Mucosa of descending colon (tissue), 3 donors: ENCODE measurements around the gene TMEM158. TPM values are rescaled to one million over a fixed set of nuclear protein-coding genes. Genes with fewer than 3 reads are reported as not detected.

Source experiments
- ATAC-seq: fragments of 200-7000 bp; cut with Tn5 transposase; one replicate; pipeline ENCODE4 v1.9.1; 2020; ENCODE audit warnings: mild to moderate bottlenecking, moderate library complexity
- DNase-seq, 3 donors: peaks; one replicate each; pipeline ENCODE4 v3.0.0-alpha.2; 2020
- H3K36me3 ChIP-seq: fragments of 200-600 bp; one replicate; pipeline ENCODE4 v1.8.0; 2021; ENCODE audit warnings: low read depth, mild to moderate bottlenecking
- H3K4me1 ChIP-seq: fragments of 200-600 bp; one replicate; pipeline ENCODE4 v1.8.0; 2021; ENCODE audit warnings: low read depth, mild to moderate bottlenecking
- H3K4me3 ChIP-seq: fragments of 200-600 bp; one replicate; pipeline ENCODE4 v1.8.0; 2021; ENCODE audit warnings: mild to moderate bottlenecking
- H3K9me3 ChIP-seq: fragments of 200-600 bp; one replicate; pipeline ENCODE4 v1.8.0; 2021; ENCODE audit warnings: mild to moderate bottlenecking
- intact Hi-C, 2 donors: fragments of 100-400 bp; cut with DNase I in 1 of 2; cut with micrococcal nuclease in 1 of 2; formaldehyde crosslinking; loops; one replicate each; pipeline versions ENCODE4 v1.11.0 to v1.11.1; 2022; cut with DNase I, micrococcal nuclease
- total RNA-seq, 3 donors: library from RNA; stranded (reverse); fragmentation: NEBNext Ultra II Directional in 2 of 3; extraction: Animal tissue kit (Norgen Biotek cat#: 25700) in 2 of 3; gene quantifications; one replicate each; pipeline versions ENCODE4 v1.2.1 to v1.2.4, GENCODE V29; 2021 to 2023
- TF ChIP-seq, protein P1 (sequence below): fragments of 200-600 bp; IDR thresholded peaks from one replicate; pipeline ENCODE4 v1.8.0; 2022; ENCODE audit warnings: antibody characterized with exemption, mild to moderate bottlenecking
- donor health status: DM: no; HTN: no; CAD: no; lungs with moderate emphysema.
- donor health status: DM: no; HTN: no; CAD: no.
- donor health status: DM: no; HTN: yes; CAD: no.

The TMEM158 gene
- total RNA-seq, 3 donors from 2014 or later, result 1.9 to 15.2 (median 6.1) TPM

DNA sequence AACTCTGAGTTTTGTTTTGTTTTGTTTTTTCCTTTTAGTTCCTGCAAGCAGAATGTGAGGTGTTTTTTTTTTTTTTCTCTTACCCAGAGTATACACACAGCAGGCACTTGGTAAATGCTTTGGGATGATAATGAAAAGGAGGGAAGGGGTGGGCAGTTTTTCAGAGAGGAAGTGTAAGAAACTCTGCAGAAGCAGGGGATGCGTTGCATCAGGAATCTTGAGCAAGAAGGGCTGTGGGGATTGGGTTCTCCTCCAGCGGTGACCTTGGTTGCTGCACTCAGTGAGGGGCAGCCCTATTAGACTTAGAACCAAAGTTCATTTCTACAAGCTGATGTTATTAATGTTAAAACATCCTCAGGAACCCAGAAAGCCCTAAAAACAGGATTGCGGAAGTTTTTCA lies 32.2 kb upstream of the TMEM158 start:
- no peaks in the 10 kb centered on the region for H3K9me3 ChIP-seq
- H3K36me3 ChIP-seq, result no peaks in the 10 kb centered on the region
- intact Hi-C loops, result no loop called here
- ATAC-seq, result no peak
- H3K4me1 ChIP-seq, result no peaks in the 10 kb centered on the region
- H3K4me3 ChIP-seq, result no peak overlapping the region
- TF ChIP-seq, protein P1, sequence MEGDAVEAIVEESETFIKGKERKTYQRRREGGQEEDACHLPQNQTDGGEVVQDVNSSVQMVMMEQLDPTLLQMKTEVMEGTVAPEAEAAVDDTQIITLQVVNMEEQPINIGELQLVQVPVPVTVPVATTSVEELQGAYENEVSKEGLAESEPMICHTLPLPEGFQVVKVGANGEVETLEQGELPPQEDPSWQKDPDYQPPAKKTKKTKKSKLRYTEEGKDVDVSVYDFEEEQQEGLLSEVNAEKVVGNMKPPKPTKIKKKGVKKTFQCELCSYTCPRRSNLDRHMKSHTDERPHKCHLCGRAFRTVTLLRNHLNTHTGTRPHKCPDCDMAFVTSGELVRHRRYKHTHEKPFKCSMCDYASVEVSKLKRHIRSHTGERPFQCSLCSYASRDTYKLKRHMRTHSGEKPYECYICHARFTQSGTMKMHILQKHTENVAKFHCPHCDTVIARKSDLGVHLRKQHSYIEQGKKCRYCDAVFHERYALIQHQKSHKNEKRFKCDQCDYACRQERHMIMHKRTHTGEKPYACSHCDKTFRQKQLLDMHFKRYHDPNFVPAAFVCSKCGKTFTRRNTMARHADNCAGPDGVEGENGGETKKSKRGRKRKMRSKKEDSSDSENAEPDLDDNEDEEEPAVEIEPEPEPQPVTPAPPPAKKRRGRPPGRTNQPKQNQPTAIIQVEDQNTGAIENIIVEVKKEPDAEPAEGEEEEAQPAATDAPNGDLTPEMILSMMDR, result no peak
- no peak for DNase-seq

GRCh38 chr3:45253316-45253715 lies 27.2 kb upstream of the TMEM158 start:
- no peak overlapping the region for H3K4me3 ChIP-seq
- ATAC-seq (no peak), DNase-seq (no peak)
- TF ChIP-seq, protein P1, result no peak
- H3K36me3 ChIP-seq, result no peaks in the 10 kb centered on the region
- no peaks in the 10 kb centered on the region for H3K9me3 ChIP-seq
- H3K4me1 ChIP-seq, result no peaks in the 10 kb centered on the region
- intact Hi-C loops, result no loop called here

- intact Hi-C loops, result no loop called here
- H3K36me3 ChIP-seq, result no peaks in the 10 kb centered on the region
- H3K4me1 ChIP-seq, result no peaks in the 10 kb centered on the region
- H3K9me3 ChIP-seq, result no peaks in the 10 kb centered on the region
- DNase-seq (no peak), ATAC-seq (no peak)
- TF ChIP-seq, protein P1, result no peak
- no peak overlapping the region for H3K4me3 ChIP-seq
Measured at GRCh38 chr3:45252826-45253225, 26.7 kb upstream of the TMEM158 start.

- TF ChIP-seq, protein P1, result no peak
- H3K9me3 ChIP-seq, result no peaks in the 10 kb centered on the region
- DNase-seq (no peak), ATAC-seq (no peak)
- intact Hi-C loops, result no loop called here
- H3K4me3 ChIP-seq, result no peak overlapping the region
- H3K4me1 ChIP-seq, result no peaks in the 10 kb centered on the region
- no peaks in the 10 kb centered on the region for H3K36me3 ChIP-seq
Measured at GRCh38 chr3:45249391-45249790, 23.3 kb upstream of the TMEM158 start.

- no peaks in the 10 kb centered on the region for H3K36me3 ChIP-seq
- no peak overlapping the region for H3K4me3 ChIP-seq
- no peaks in the 10 kb centered on the region for H3K9me3 ChIP-seq
- intact Hi-C loops, result no loop called here
- ATAC-seq (no peak), DNase-seq (no peak)
- no peaks in the 10 kb centered on the region for H3K4me1 ChIP-seq
- TF ChIP-seq, protein P1, result no peak
Measured at GRCh38 chr3:45246241-45246640, 20.2 kb upstream of the TMEM158 start.

- TF ChIP-seq, protein P1, result no peak
- no peak overlapping the region for H3K4me3 ChIP-seq
- H3K36me3 ChIP-seq, result no peaks in the 10 kb centered on the region
- intact Hi-C loops, result no loop called here
- DNase-seq (no peak), ATAC-seq (no peak)
- no peaks in the 10 kb centered on the region for H3K4me1 ChIP-seq
- no peaks in the 10 kb centered on the region for H3K9me3 ChIP-seq
Measured at GRCh38 chr3:45244356-45244755, 18.3 kb upstream of the TMEM158 start.
